Calu3 (cell line): ENCODE results near the gene ELP1. TPM values are rescaled to one million over a fixed set of nuclear protein-coding genes. Genes with fewer than 3 reads are reported as not detected.

Source experiments
- BruUV-seq: library from RNA; stranded (reverse); fragments of 400-500 nt; replicated peaks from 2 replicates; lab custom pipeline; 2021; lab: Mats Ljungman, UMichigan
- CTCF ChIA-PET: fragments of 300-600 bp; sonication (Branson Sonifier 250); formaldehyde crosslinking; loops from one replicate; lab custom pipeline; 2022; ENCODE audit warnings: antibody characterized with exemption; lab: Charles Lee
- DNase-seq: peaks from one replicate; pipeline ENCODE4 v3.0.0; 2022
- H3K27ac Mint-ChIP-seq: one replicate; pipeline ENCODE4 v1.8.0; 2022; ENCODE audit warnings: mixed read lengths; ENCODE audit not compliant: unreplicated experiment
- H3K27me3 Mint-ChIP-seq: one replicate; pipeline ENCODE4 v1.8.0; 2022; ENCODE audit warnings: mixed read lengths; ENCODE audit not compliant: unreplicated experiment
- H3K36me3 Mint-ChIP-seq: one replicate; pipeline ENCODE4 v1.8.0; 2022; ENCODE audit warnings: mild to moderate bottlenecking, moderate library complexity, mixed read lengths; ENCODE audit not compliant: insufficient read depth, unreplicated experiment
- H3K4me1 Mint-ChIP-seq: one replicate; pipeline ENCODE4 v1.8.0; 2022; ENCODE audit warnings: mild to moderate bottlenecking, low read depth, mixed read lengths; ENCODE audit not compliant: unreplicated experiment
- H3K4me3 Mint-ChIP-seq: one replicate; pipeline ENCODE4 v1.8.0; 2022; ENCODE audit warnings: mild to moderate bottlenecking, low read depth, moderate library complexity, mixed read lengths; ENCODE audit not compliant: unreplicated experiment
- H3K9me3 Mint-ChIP-seq: one replicate; pipeline ENCODE4 v1.8.0; 2022; ENCODE audit warnings: low read depth, mixed read lengths; ENCODE audit not compliant: unreplicated experiment
- CTCF ChIP-seq: fragments of 200-600 bp; IDR thresholded peaks from one replicate; pipeline ENCODE4 v1.8.0; 2022; ENCODE audit warnings: antibody characterized with exemption; ENCODE audit not compliant: unreplicated experiment
- intact Hi-C: fragments of 100-400 bp; cut with micrococcal nuclease; formaldehyde crosslinking; loops from one replicate; pipeline ENCODE4 v1.10.0; 2022; ENCODE audit not compliant: unreplicated experiment
- total RNA-seq: library from RNA; stranded (reverse); gene quantifications from 2 replicates; pipeline ENCODE4 v1.2.3, GENCODE V29; 2022

The ELP1 gene
- total RNA-seq, 1 experiment from 2014 or later, result 17.9 TPM

- Mint-ChIP-seq H3K36me3 (no peaks in the 10 kb centered on the region), H3K27me3 (peaks cover 8% of the 10 kb centered on the region), H3K27ac (no peak overlapping the region), H3K4me1 (no peaks in the 10 kb centered on the region), H3K4me3 (no peak overlapping the region), H3K9me3 (no peaks in the 10 kb centered on the region)
- intact Hi-C loops, result no loop called here
- TF ChIP-seq CTCF, result no peak
- DNase-seq, result no peak
- BruUV-seq, result no TSS peak
- CTCF ChIA-PET, result no interaction called here
Measured at GRCh38 chr9:108857572-108857971, 76.4 kb downstream of the ELP1 start.

- peaks cover 22% of the 10 kb centered on the region for H3K27me3 Mint-ChIP-seq
- intact Hi-C loops, result no loop called here
- no TSS peak for BruUV-seq
- no peak within 1 kb of the TSS for H3K27ac Mint-ChIP-seq
- CTCF ChIA-PET, result no interaction called here
- H3K4me3 Mint-ChIP-seq, result no peak within 1 kb of the TSS
- H3K4me1 Mint-ChIP-seq, result no peaks in the 10 kb centered on the region
- H3K9me3 Mint-ChIP-seq, result no peaks in the 10 kb centered on the region
- TF ChIP-seq CTCF, result no peak
- no peak for DNase-seq
- no peaks in the 10 kb centered on the region for H3K36me3 Mint-ChIP-seq
Measured at GRCh38 chr9:108855888-108856287, 78.0 kb downstream of the ELP1 start, which contains the start of gene ACTL7B. Gene ACTL7B (minus strand): TSS chr9:108855986. CDS start chr9:108855930, 56 bp downstream.

- CTCF ChIA-PET, result no interaction called here
- Mint-ChIP-seq H3K36me3 (no peaks in the 10 kb centered on the region), H3K4me1 (no peaks in the 10 kb centered on the region), H3K27me3 (peaks cover 22% of the 10 kb centered on the region), H3K4me3 (no peak overlapping the region), H3K9me3 (no peaks in the 10 kb centered on the region), H3K27ac (no peak overlapping the region)
- no peak for TF ChIP-seq CTCF
- BruUV-seq, result no TSS peak
- DNase-seq, result no peak
- intact Hi-C loops, result no loop called here
Measured at GRCh38 chr9:108855529-108855886, 78.4 kb downstream of the ELP1 start.

GRCh38 chr9:108854641-108855528 is 79.0 kb downstream of the ELP1 start:
- Mint-ChIP-seq H3K4me3 (no peak overlapping the region), H3K9me3 (no peaks in the 10 kb centered on the region), H3K4me1 (no peaks in the 10 kb centered on the region), H3K27ac (no peak overlapping the region), H3K27me3 (peaks cover 22% of the 10 kb centered on the region), H3K36me3 (no peaks in the 10 kb centered on the region)
- intact Hi-C loops, result no loop called here
- no peak for TF ChIP-seq CTCF
- no peak for DNase-seq
- CTCF ChIA-PET, result no interaction called here
- no TSS peak for BruUV-seq
